Nephron (organoid): ENCODE results near the gene CDH23.

Source experiments
- H3K27ac Mint-ChIP-seq, 3 experiments: 2 replicates each; pipeline ENCODE4 v1.8.0; 2020; ENCODE audit warnings: mixed read lengths in 3 of 3, mild to moderate bottlenecking in 2 of 3, moderate library complexity in 1 of 3
- H3K27me3 Mint-ChIP-seq: 2 replicates; pipeline ENCODE4 v1.8.0; 2021; ENCODE audit warnings: low read depth, mild to moderate bottlenecking, moderate library complexity, mixed read lengths
- H3K36me3 Mint-ChIP-seq: 2 replicates; pipeline ENCODE4 v1.8.0; 2020; ENCODE audit warnings: low read depth, mixed read lengths
- H3K4me1 Mint-ChIP-seq: 2 replicates; pipeline ENCODE4 v1.8.0; 2020; ENCODE audit warnings: mixed read lengths
- H3K4me3 Mint-ChIP-seq, 3 experiments: 2 replicates each; pipeline ENCODE4 v1.8.0; 2020; ENCODE audit warnings: mild to moderate bottlenecking in 3 of 3, mixed read lengths in 3 of 3, moderate library complexity in 2 of 3
- H3K9me3 Mint-ChIP-seq: 2 replicates; pipeline ENCODE4 v1.8.0; 2020; ENCODE audit warnings: mixed read lengths
- TF ChIP-seq, protein P1 (sequence below), 3 experiments: fragments of 200-600 bp; sonication (generic); IDR thresholded peaks; one replicate each; pipeline ENCODE4 v1.5.0; 2021; ENCODE audit warnings: antibody characterized with exemption in 3 of 3; ENCODE audit not compliant: unreplicated experiment in 3 of 3

The CDH23 gene

DNA sequence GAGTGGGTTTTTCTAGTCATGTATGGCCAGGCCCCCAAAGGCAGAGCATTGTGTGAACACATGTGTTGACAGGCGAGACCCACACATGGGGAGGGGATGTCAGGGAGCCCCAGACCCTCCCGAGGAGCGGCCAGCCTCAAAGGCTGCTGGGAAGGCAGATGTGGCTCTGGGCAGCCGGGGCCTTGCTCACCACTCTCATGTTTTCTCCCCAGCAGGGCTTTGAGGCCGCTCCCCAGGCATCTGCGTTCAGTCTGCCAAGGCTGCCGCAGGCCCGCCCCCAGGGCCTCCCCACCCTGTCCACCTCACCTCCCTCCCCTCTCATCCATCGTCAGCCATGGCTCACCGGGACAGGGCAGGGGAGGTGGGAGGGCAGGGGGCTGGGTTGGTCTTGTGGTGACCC is 393.2 kb downstream of the CDH23 start:
- Mint-ChIP-seq H3K9me3 (no peaks in the 10 kb centered on the region), H3K36me3 (no peaks in the 10 kb centered on the region), H3K27ac (no peak overlapping the region), H3K27me3 (peaks cover 10% of the 10 kb centered on the region), H3K4me1 (no peaks in the 10 kb centered on the region), H3K4me3 (no peak overlapping the region)
- TF ChIP-seq, protein P1, sequence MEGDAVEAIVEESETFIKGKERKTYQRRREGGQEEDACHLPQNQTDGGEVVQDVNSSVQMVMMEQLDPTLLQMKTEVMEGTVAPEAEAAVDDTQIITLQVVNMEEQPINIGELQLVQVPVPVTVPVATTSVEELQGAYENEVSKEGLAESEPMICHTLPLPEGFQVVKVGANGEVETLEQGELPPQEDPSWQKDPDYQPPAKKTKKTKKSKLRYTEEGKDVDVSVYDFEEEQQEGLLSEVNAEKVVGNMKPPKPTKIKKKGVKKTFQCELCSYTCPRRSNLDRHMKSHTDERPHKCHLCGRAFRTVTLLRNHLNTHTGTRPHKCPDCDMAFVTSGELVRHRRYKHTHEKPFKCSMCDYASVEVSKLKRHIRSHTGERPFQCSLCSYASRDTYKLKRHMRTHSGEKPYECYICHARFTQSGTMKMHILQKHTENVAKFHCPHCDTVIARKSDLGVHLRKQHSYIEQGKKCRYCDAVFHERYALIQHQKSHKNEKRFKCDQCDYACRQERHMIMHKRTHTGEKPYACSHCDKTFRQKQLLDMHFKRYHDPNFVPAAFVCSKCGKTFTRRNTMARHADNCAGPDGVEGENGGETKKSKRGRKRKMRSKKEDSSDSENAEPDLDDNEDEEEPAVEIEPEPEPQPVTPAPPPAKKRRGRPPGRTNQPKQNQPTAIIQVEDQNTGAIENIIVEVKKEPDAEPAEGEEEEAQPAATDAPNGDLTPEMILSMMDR (IDR thresholded peaks at IDR 0.05; ENCODE audit: unreplicated experiment in 3 of 3) = no peak

DNA sequence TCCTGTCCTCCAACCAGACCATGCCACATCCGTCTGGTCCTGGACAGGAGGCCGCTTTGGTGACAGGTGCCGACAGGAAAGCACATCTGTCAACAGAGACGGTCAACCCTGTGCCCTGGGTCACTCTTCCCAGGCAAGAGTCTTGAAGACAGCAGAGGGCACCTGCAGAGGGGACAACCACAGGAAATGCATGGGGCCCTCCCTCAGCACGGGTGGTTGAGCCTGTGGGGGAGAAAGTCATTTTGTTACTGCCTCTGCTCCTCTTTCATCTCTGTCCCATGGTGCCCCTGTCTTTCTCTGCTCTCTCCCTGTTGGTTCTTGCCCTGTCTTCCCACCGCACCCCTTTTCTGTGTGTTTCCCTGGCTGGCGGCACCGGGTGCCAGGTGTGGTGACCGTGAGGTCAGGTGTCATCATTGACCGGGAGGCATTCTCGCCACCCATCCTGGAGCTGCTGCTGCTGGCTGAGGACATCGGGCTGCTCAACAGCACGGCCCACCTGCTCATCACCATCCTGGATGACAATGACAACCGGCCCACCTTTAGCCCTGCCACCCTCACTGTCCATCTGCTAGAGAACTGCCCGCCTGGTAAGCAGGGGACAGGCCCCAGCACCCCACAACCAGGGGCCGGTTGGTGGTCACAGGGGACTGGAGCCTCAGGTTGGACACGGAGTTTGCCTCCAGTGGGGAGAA is 394.2 kb downstream of the CDH23 start:
- H3K27me3 Mint-ChIP-seq = peaks cover 9% of the 10 kb centered on the region
- no peaks in the 10 kb centered on the region for H3K36me3 Mint-ChIP-seq
- no peak overlapping the region for H3K27ac Mint-ChIP-seq
- TF ChIP-seq, protein P1 (IDR thresholded peaks at IDR 0.05; ENCODE audit: unreplicated experiment in 3 of 3) = no peak
- no peaks in the 10 kb centered on the region for H3K4me1 Mint-ChIP-seq
- H3K9me3 Mint-ChIP-seq = no peaks in the 10 kb centered on the region
- H3K4me3 Mint-ChIP-seq = no peak overlapping the region

DNA sequence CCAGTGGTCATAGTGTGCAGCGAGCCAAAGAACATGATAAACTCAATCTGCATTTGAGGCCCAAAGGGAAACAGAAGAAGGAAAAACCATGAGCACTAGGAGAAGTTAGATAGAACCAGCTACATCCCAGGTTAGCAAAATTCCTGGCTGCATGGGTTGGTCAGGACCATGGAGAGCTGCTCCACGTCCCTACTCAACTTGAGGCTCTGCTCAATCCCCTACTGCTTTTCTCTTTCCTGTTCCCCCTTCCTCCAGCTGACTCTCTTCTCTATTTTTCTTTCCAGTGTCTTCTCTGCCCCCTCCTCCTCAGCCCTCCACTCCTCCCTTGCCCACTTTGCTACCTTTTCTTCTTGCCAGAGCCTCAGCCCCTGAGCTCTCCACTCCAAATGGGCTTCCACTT is 398.5 kb downstream of the CDH23 start:
- H3K4me1 Mint-ChIP-seq = no peaks in the 10 kb centered on the region
- TF ChIP-seq, protein P1 (IDR thresholded peaks at IDR 0.05; ENCODE audit: unreplicated experiment in 3 of 3) = no peak
- H3K4me3 Mint-ChIP-seq = no peak overlapping the region
- no peak overlapping the region for H3K27ac Mint-ChIP-seq
- H3K36me3 Mint-ChIP-seq = no peaks in the 10 kb centered on the region
- H3K27me3 Mint-ChIP-seq = peaks cover 16% of the 10 kb centered on the region
- H3K9me3 Mint-ChIP-seq = no peaks in the 10 kb centered on the region

DNA sequence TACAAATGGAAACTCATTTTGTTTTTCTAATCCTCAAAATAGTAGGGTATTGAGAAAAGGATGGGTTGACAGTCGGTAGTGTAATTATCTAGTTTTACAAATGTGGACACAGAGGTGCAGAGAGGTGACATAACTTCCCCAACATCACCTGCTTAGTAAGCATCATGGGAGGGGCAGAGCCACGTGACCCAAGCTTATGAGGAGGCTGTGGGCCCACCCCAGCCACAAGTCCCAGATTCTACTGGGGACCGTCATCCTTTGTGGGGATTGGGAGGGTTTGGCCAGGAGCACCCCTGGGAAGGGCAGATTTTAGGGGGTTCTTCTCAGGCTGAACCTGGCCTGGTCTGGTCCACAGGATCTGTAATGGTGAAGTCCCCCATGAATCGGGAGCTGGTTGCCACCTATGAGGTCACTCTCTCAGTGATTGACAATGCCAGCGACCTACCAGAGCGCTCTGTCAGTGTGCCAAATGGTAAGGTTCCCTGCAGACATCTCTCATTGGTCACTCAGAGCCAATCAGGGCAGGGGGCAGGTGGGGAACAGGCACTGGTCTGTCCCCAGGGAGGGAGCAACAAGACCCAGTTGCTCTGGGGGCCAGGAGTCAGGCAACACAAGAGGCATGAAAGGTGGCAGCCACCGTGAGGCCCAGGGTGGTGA is 400.2 kb downstream of the CDH23 start:
- Mint-ChIP-seq H3K4me3 (no peak overlapping the region), H3K9me3 (no peaks in the 10 kb centered on the region), H3K27me3 (peaks cover 16% of the 10 kb centered on the region)

DNA sequence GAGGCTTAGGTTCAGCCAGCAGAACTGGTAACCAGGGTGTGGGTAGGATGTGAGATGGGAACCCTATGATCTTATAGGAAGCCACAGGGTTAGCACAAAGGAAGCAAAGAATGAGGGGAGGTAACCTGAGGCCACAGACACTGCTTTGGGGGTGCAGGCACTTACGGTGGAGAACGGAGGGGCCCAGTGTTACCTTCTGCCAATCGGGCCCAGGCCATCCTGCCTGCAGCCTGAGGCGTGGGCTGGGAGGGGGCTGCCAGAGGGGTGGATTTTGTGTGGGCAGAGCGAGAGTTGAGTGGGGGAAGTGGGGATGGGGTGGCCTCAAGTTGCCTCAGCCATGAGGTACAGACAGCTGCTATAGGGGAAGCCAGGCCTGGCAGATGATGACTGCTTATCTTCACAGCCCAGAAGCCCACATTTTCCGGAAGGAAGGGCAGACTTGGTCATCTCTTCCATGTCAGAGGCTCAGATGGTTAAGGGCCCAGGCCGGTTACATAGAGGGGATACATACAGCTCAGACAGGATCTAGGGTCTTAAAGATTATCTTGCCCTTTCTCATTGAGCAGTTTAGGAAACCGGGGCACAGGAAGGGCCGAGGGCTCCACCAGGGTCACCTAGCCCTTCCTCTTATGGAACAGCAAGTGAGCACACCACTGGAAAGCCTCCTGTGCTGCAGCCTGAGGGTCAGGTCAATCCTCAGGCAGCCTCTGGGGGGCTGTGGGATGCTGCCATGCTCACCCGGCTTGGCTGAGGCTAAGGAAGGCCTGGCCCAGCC is 401.0 kb downstream of the CDH23 start:
- Mint-ChIP-seq H3K27ac (no peak overlapping the region), H3K27me3 (peaks cover 18% of the 10 kb centered on the region), H3K36me3 (no peaks in the 10 kb centered on the region), H3K4me3 (no peak overlapping the region), H3K4me1 (no peaks in the 10 kb centered on the region), H3K9me3 (no peaks in the 10 kb centered on the region)
- TF ChIP-seq, protein P1 (IDR thresholded peaks at IDR 0.05; ENCODE audit: unreplicated experiment in 3 of 3) = no peak

More for the DNA sequence above, 400.2 kb downstream of the CDH23 start:
- TF ChIP-seq, protein P1 (IDR thresholded peaks at IDR 0.05; ENCODE audit: unreplicated experiment in 3 of 3) = no peak
- no peaks in the 10 kb centered on the region for H3K4me1 Mint-ChIP-seq
- H3K27ac Mint-ChIP-seq = no peak overlapping the region
- H3K36me3 Mint-ChIP-seq = no peaks in the 10 kb centered on the region
